CD4-positive, alpha-beta T cell treated with Interleukin-10 for 1 hour (primary cell): ENCODE measurements around the gene MUTYH.
A peak's percentile ranks its signal among the peaks of the same experiment; 100 is the strongest.
"Not testable (repeated sequence)": the region's sequence is repeated elsewhere in the genome, so short reads cannot be mapped to it uniquely, and the experiment has no call there.

Experiments
- DNase-seq: peaks from one replicate; pipeline ENCODE4 v3.0.0-alpha.2; 2020

MUTYH gene

GRCh38 chr1:45319761-45320160 is 20.5 kb downstream of the MUTYH start:
- no peak for DNase-seq

GRCh38 chr1:45317166-45317565 is 23.1 kb downstream of the MUTYH start:
- DNase-seq, result no peak

- DNase-seq, result no peak
Measured at GRCh38 chr1:45314266-45314665, 26.0 kb downstream of the MUTYH start.

GRCh38 chr1:45306905-45307304 is 33.3 kb downstream of the MUTYH start:
- no peak for DNase-seq

GRCh38 chr1:45306319-45306718 is 33.9 kb downstream of the MUTYH start:
- DNase-seq, result no peak

- DNase-seq, result no peak
Measured at GRCh38 chr1:45305231-45305630, 35.0 kb downstream of the MUTYH start.

GRCh38 chr1:45304311-45305081 is 35.7 kb downstream of the MUTYH start:
- DNase-seq, result no peak

GRCh38 chr1:45303520-45304310 is 36.5 kb downstream of the MUTYH start:
- DNase-seq, result peak; percentile 99

GRCh38 chr1:45302505-45303150 is 37.6 kb downstream of the MUTYH start:
- DNase-seq, result no peak

GRCh38 chr1:45300669-45300997 is 39.6 kb downstream of the MUTYH start:
- no peak for DNase-seq

- peak; percentile 73 for DNase-seq
Measured at GRCh38 chr1:45299981-45300668, 40.1 kb downstream of the MUTYH start.

GRCh38 chr1:45299296-45299695 is 40.9 kb downstream of the MUTYH start:
- DNase-seq, result no peak

GRCh38 chr1:45297666-45298356 is 42.4 kb downstream of the MUTYH start:
- DNase-seq, result no peak

GRCh38 chr1:45291716-45292115 is 48.5 kb downstream of the MUTYH start:
- DNase-seq, result no peak

- DNase-seq, result not testable (repeated sequence)
Measured at GRCh38 chr1:45291002-45291401, 49.2 kb downstream of the MUTYH start.

- DNase-seq, result not testable (repeated sequence)
Measured at GRCh38 chr1:45286521-45286920, 53.7 kb downstream of the MUTYH start.

- not testable (repeated sequence) for DNase-seq
Measured at GRCh38 chr1:45284858-45285257, 55.4 kb downstream of the MUTYH start.

GRCh38 chr1:45282351-45282750 is 57.9 kb downstream of the MUTYH start:
- DNase-seq, result no peak
